Limb (tissue), 2 donors: ENCODE measurements around the gene TMEM129.
"Not testable (repeated sequence)": the region's sequence is repeated elsewhere in the genome, so short reads cannot be mapped to it uniquely, and the experiment has no call there.

Source experiments
- DNase-seq, 2 donors: peaks; one replicate each; pipeline ENCODE4 v3.0.0-alpha.2; 2016; ENCODE audit errors: extremely low spot score in 2 of 2

TMEM129 gene

DNA sequence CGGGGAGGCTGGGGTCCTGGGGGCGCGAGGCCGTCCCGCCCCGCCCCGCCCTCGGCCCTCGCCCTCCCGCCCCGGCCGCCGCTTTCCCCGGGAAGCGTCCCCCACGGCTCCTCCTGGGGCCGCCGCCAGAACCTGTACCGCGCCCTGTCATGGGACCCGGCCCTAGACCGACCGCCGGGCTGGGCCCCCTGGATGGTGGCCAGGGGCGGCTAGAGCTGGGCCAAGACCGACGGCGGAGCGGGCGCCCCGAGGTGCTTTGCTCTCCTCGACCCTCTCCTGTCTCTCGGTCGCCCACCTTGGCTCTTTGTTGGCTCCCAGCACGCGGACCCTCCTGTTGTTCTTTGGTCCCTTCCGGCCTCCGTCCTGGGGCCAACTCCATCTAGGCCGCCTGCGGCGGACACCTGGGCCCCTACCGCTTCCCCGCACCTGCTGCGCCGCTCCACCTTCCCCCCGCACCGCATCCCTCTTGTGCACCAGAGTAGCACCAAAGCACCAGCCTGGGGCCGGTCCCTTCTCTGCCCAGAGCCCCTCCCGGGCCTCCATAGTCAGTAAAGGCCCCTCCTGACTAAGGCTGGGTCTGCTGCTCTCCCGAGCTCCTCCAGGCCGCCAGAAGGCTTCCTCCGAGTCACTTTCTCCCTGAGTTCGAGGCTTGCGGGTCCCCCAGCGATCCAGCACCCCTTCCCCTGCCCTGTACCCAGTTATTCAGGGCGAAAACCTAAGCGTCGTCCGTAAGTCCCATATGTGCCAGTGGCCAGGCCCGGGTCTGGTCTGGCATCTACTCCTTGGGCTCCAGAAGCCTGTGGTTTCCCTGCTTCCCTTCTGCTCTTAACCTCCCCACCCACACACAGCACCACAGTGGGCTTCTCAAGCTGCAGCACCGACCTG, 785 bp upstream of the TMEM129 start:
- DNase-seq: no peak

GRCh38 chr4:1720163-1720983, 750 bp downstream of the TMEM129 start:
- no peak for DNase-seq

DNA sequence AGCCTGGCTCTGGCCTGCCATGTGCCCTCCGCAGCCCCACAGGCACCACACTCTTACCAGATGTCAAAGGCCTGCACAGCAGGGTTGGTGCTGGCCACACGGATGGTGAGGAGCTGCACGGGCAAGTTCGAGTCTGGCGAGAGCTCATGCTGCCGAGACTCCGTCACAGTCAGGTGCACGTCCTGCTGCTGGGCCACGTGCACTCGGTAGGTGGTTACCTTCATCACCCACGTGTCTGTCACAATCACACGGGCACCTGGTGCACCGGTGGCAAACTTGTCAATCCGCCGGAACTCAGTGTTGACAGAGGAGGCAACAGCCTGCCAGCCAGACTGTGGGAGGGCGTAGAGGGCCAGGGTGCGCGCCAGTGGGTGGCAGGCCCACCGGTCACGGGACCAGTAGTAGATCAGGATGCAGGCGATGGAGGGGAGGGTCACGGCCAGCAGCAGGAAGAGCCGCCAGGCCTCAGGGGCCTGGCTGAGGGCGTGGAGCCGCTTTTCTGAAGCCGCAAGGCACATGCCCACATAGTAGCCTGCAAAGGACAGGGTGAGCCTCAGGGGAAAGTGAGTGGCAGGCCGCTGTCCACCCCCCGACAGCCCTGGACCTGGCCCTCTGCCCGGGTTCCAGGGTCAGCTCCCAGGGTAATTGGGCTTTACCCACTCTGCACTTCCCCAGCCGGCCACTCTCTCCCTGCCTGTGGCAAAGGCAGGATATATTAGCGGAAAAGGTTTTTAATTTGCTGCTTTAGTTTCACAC, 2.9 kb downstream of the TMEM129 start:
- DNase-seq: no peak

DNA sequence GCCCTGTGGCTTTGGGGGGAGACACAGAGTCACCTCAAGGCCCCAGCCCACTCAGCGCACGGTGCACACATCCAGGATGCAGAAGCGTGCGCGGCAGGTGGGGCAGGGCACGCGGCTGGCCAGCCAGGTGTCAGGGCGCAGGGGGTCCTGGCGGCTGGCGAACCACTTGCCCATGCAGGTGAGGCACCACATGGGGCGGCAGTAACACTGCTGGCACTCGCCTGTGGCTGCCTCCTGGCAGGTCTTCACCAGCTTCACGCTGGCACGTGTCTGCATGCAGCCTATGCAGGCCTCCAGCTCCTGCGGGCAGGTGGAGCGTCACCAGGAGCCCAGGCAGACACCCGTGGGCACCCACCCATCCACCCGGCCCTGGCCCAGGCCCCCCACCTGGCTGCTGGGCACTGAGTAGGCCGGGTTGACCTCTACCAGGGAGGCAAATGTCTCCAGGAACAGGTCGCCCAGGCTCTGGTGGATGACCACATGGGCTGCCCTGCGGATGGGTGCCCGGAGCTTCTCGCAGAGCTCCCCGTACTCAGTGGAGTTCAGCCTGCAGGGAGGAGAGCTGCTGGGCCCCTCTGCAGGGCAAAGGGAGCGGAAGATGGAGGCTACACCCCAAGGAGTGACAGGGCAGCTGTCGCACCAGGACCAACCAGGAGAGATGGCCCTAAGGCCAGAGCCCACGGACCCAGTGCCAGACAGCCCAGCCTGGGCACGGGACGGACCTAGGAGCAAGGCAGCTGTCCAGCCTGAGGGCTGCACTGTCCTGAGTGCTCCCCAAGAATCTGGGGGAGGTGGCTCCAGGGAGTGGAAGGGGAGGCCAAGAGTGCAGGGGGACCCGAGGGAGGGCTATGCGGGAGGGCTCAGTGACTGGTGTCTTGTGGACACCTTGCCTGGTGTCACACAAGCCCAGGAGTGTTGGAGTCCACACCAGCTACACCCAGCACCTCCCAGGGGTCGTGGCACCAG, 3.7 kb downstream of the TMEM129 start:
- DNase-seq: no peak

DNA sequence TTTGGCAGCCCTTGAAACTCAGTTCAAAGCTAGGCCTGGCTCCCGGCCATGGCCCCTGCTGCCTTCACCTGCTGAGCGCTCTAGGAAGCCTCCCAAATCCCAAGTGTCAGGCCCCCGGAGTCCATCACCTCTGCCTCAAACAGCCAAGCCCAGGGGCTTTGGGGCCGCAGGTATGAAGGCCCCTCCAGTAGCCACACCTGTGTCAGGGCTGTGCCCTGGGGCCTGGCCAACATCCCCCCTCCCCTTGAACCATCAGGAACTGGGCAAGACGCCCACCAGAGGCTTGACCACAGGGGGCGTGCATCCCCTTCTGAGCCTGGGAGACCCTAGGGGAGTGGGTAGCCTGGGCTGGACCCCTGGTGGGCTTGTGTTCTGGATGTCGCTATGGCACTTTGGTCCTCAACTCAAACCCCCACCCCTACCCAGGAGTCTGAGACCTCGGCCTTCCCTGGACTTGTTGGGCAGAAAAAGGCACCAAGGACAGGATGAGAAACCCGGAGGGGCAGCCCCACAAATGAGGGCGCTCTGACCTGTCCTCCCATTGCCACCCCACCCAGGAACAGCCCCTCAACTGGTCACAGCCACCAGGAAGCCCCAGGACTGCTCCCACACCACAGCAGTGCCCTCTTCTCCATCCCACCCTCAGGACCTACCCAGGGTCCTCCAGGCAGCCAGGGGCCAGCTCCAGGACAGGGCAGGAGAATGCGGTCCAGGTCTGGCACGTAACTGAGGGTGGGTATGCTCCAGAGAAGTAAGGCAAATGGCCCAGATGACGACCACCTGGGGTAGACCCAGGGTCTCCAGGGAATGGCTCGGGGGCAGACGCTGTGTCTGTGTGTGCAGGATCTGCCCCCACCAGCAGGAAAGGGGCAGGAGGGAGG, 4.8 kb downstream of the TMEM129 start:
- no peak for DNase-seq

GRCh38 chr4:1715002-1715758, 5.9 kb downstream of the TMEM129 start:
- DNase-seq: no peak

- DNase-seq: no peak
Observed at GRCh38 chr4:1714303-1715001, 6.7 kb downstream of the TMEM129 start.

DNA sequence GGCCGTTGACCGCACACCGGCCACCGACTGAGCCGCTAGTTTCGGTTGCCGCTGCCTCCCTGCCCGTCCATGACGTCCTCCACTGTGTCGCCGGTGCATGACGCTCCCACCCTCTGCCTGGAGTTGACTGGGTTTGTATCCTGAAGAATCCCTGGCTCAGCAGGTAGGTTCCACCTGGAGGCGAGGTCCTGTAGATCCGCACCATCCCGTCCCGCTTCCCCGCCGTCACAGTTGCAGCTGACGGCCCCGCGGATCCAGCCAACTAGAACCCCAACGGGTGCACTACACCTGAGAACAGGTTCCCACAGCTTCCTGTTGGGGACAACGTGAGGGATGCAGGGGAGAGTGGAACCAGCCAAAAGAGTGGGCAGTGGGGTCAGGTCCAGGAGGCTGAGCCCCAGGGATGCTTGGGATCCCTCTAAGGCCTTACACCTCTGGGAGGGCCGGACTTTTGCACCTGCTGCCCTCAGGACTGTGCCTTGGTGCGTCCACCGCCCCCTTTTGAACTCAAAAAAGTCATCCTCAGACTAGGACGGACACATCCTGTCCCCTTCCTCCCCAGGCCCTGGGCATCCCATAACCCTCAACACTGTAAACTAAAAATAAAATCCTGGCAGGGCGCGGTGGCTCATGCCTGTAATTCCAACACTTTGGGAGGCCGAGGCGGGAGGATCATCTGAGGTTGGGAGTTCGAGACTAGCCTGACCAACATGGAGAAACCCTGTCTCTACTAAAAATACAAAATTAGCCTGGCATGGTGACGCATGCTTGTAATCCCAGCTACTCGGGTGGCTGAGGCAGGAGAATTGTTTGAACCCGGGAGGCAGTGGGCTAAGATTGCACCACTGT, 7.9 kb downstream of the TMEM129 start:
- DNase-seq: no peak

GRCh38 chr4:1712216-1713002, 8.7 kb downstream of the TMEM129 start, which contains the start of gene SLBP:
Gene SLBP (minus strand): TSS chr4:1712319. CDS start chr4:1712188, 131 bp downstream.
- peak; percentile 91 to 94 for DNase-seq

DNA sequence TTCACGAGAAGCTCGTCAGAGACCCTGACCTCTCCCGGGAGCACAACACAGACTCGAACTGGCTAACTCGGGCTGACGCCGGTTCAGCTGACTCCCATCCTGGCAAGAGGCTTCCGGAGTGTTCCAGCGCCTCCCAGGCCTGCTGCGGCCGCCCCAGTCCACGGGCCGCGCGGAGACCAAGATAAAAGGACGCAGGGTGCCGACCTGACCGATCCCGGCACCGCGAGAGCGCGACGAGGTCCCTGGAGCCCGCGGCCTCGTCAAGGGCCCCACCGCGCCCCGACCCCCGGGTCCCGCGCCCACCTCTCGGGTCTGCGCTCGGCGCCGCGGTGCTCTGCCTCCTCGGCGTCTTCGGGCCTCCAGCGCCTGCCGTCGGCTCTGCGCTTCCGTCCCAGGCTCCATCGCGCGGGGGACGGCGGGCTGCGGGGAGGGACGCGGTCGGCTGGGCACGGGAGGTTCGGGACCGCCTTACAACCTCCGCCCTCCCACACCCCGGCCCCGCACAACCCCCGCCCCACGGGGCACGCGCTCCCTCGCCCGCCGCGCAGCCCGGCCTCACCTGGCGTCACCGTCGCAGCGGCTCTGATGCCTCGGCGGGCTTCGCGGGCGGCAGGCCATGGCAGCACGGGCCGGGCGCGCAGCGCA, 9.4 kb downstream of the TMEM129 start:
- peak; percentile 29 to 65 for DNase-seq

DNA sequence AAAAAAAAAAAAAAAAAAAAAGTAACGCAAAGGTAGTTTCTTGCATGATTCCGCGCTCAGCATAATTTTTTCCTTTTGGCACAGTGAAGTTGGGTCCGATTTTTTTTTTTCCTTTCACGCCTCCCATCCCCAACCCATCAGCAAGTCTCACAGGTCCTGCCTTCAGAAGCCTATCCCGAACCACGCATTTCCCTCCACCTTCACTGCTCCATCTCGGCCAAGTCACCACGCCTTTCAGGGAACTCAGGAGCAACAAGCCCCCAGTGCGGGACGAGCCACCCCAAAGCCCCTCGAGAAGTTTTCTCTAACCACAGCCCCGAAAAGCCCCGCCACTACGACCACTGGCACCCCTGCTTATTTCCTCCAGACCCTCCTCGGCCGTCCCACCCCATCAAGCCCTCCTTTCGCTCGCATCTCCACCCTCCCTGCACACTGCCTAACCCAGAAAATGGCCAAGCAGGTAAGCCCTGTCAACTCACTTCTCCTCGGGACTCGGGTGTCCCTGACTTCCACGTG, 10.0 kb downstream of the TMEM129 start:
- no peak for DNase-seq

GRCh38 chr4:1708581-1708980, 12.5 kb downstream of the TMEM129 start:
- no peak for DNase-seq

DNA sequence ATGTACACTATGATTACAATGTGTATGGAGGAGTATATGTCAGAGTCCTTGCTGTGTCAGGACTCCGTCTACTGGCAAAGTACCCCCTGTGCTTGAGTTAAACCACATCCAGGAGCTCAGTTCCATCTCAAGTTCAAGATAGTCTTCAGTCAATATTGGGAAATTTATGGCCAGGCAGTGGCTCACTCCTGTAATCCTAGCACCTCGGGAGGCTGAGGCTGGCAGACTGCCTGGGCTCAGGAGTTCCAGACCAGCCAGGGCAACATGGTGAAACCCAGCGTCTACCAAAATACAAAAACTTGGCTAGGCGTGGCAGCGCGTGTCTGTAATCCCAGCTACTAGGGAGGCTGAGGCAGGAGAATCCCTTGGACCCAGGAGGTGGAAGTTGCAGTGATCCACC, 14.8 kb downstream of the TMEM129 start:
- no peak for DNase-seq

DNA sequence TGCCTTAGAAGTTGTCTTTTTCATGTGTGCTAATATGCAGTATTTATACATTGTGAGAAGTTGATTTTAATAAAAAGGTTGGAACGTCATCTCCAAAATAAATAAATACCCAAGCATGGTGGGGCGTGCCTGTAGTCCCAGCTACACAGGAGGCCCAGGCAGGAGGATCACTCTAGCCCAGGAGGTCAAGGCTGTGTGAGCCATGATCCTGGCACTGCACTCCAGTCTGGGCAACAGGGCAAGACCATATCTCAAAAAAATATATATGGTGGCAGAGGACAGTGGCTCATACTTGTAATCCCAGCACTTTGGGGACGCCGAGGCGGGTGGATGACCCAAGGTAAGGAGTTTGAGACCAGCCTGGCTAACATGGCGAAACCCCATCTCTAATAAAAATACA, 15.4 kb downstream of the TMEM129 start:
- no peak for DNase-seq

- DNase-seq: no peak
Observed at GRCh38 chr4:1703867-1704266, 17.3 kb downstream of the TMEM129 start.

DNA sequence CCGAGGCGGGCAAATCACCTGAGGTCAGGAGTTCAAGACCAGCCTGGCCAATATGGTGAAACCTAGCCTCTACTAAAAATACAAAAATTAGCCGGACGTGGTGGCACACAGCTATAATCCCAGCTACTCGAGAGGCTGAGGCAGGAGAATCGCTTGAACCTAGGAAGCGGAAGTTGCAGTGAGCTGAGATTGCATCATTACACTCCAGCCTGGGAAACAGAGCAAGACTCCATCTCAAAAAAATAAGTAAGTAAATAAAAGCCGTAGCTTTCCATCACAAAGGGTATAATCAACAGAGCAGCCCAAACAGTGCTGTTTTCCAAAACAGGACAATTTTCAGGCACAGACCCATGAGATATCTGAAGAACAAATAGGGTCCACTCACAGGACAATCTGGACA, 19.5 kb downstream of the TMEM129 start:
- not testable (repeated sequence) for DNase-seq
